NCI-H2196 treated with DMSO at 0.1 percent for 48 hours (cell line): ENCODE data around the gene IL4.

Experiments used
- DNase-seq: peaks from one replicate; lab custom pipeline; 2025; ENCODE audit not compliant: unreplicated experiment; lab: John Stamatoyannopoulos, UW

The IL4 gene

GRCh38 chr5:132669966-132670882 lies 3.6 kb upstream of the IL4 start:
- no peak for DNase-seq

- DNase-seq: no peak
Observed at GRCh38 chr5:132671000-132671399, 2.8 kb upstream of the IL4 start.

DNA sequence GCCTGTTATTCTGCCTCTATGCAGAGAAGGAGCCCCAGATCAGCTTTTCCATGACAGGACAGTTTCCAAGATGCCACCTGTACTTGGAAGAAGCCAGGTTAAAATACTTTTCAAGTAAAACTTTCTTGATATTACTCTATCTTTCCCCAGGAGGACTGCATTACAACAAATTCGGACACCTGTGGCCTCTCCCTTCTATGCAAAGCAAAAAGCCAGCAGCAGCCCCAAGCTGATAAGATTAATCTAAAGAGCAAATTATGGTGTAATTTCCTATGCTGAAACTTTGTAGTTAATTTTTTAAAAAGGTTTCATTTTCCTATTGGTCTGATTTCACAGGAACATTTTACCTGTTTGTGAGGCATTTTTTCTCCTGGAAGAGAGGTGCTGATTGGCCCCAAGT lies 301 bp upstream of the IL4 start:
- DNase-seq: no peak

DNA sequence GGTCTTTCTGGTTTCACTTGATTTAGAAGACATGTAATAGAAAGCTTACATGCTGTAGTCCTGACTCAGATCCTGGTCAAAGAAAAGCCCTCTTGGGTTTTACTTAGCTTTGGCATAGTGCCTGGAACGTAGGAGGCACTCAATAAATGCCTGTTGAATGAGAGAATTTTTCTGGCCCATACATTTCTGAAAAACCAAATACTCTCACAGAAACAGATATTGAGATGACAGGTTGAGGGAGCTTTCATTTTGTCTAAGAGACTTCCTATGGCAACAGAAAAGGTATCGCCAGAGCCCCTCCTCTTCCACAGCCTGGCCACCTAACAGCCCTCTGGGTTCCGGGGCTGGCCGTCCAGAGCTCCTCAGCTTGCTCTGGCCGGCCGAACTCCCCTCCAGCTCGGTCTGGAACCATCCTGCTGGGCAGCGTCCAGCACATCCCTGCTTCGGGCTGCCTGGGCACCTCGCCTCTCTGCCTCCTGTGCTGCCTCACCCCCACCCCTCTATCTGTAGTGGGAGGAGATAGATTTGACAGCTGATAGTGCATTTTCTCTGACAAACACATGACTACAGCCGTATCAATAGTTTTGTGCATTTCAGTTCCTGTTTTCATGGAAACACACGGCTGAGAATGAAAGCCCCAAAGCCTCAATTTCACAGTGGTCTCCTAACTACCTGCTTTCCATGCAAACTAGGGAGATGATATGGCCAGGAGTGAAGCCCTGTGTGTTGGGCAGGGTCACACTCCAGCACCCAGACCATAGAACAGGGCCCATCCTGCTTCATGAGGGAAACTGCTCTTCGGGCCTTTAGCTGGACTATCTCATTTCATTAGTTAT lies 1.1 kb downstream of the IL4 start:
- no peak for DNase-seq

DNA sequence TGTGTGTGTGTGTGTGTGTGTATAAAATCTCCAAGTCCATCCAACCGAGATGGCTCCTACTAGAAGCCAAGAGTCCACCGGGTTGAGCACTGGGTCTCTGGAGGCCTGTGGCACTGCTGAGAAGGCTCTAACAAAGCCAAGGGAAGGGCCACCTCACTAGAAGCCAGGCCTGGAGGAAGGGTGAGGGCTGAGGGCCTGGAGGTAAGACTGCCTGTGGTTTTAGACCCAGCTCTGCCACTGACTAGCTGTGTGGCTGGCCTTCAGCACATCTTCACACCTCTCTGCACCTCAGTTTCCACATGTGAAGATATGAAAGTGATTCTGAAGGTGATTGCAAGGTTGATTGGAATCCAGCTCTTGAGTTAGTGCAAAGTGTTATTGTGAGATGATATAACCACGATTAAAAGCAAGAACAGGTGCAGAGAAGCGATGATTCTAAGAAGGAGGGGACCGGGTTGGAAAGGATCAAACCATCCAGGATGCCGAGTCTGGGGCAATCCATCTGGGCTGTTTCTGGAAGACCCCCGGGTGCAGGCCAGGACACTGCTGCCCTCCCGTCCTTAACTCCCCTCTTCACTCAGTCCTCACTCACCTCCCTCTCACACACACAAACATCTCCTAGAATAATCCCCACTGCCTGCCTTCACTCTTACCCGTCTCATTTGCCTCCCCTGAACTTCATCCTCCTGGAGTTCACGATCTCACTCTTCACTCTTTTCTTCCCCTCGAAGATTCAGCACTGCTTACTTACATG lies 2.3 kb downstream of the IL4 start:
- DNase-seq: no peak

- DNase-seq: no peak
Observed at GRCh38 chr5:132677191-132677590, 3.4 kb downstream of the IL4 start.

GRCh38 chr5:132677682-132678400 lies 4.1 kb downstream of the IL4 start:
- no peak for DNase-seq

DNA sequence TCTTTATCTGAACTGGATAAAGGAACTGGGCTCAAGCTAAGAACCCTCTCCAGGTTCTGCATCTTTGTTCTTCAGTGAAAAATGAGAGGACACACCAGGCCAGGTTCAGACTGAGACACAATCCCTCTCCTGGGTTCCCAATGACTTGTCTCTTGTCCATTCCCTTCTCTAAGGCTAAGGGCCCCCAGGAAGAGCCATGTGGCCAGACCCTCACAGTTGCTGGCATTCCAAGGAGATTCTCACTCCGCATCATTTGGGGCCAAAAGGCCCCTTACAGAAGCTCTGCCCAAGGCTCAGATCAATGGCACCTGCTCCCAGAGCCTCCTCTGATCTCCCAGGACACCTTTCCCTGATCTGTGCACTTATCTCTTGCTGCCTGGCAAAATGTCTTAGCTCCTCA lies 4.9 kb downstream of the IL4 start:
- DNase-seq: no peak

DNA sequence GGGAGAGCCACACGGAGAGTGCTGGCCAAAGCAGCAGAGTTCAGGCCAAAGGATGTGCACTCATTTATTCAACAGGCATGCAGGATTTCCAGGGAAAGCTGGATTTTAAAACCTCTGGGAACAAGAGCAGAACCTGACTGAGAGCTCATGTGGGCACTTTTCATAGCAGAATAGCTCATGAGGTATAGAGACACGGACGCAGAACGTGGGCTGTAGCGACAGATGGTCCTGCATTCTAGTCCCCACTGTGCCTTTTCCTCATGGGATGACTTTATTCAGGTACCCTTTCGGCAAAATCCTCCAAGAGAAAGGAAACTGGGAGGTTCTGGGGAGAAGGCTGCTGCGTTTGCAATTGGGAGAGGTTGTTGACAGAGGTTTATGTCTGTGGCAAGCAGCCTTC lies 5.4 kb downstream of the IL4 start:
- DNase-seq: no peak

DNA sequence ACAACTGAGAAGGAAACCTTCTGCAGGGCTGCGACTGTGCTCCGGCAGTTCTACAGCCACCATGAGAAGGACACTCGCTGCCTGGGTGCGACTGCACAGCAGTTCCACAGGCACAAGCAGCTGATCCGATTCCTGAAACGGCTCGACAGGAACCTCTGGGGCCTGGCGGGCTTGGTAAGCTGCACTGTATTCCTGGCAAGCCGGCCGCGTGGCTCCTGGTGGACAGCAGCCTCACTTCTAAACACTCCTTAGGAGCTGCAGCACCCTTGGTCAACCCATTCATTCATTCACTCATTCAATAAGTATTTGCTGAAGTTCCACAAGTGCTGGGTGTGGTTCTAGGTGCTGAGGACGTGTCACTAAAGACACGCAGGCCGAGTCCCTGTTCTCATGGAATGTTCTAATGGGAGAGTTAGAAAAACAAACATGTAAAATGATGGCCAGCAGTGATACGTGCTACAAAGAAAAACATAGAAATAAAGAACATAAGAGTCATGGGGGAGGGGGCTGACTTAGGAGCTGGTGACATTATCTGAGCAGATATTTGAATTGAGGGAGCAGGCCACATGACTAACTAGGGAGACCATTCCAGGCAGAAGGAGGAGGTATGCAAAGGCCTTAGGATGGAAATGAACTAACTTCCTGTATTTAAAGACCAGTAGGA lies 6.1 kb downstream of the IL4 start:
- DNase-seq: no peak

GRCh38 chr5:132680780-132681475 lies 7.1 kb downstream of the IL4 start:
- DNase-seq: no peak

DNA sequence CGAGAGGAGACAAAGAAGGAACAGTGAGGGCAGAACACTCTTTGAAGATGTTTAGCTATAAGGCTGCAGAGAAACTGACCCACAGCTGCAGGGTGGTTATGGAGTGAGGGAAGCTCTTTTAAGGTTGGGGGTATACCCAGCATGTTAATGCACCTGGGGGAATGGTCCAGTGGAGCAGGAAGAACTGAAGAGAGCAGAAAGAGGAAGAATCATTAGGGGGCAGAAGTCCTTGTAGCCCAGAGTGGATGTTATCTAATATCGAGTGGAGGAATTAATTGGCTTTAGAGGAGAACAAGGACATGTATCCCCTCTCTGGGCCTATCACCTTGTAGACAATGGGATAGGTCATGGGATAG lies 7.7 kb downstream of the IL4 start:
- DNase-seq: no peak

DNA sequence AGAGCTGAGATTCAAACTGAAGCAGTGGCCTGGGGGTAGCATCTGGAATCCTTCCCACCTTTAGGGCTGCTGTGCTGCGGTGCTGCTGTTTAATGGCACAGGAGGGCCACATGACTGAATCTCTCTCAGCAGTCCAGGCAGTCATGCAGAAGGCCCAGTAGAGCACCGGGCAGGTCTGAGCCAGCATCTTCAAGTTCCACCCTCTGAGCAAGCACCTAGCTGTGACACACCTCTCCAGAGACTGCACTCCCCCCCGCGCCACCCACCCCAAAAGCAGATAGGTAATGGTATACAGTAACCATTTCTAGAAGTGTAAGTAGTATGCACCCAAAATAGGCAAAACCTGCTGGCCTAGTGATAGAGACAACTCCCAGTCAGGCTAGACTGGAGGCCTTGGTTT lies 8.2 kb downstream of the IL4 start:
- DNase-seq: no peak

DNA sequence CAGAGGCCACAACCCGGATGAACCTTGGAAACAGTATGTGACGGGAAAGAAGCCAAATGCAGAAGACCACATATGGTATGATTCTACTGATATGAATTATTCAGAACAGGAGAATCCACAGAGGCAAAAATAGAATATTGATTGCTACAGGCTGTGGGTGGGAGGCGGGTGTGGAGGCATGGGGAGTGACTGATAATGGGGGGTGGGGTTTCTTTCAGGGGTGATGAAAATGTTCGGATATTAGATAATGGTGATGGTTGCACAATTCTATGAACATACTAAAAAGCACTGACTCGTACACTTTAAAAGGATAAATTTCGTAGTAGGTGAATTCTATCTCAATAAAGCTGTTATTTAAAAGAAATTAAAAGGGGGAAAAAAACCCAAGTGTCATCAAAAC lies 10.7 kb downstream of the IL4 start:
- no peak for DNase-seq

GRCh38 chr5:132684922-132685720 lies 11.3 kb downstream of the IL4 start:
- DNase-seq: no peak

GRCh38 chr5:132686193-132686592 lies 12.4 kb downstream of the IL4 start:
- DNase-seq: no peak

GRCh38 chr5:132687995-132688394 lies 14.2 kb downstream of the IL4 start:
- DNase-seq: no peak

DNA sequence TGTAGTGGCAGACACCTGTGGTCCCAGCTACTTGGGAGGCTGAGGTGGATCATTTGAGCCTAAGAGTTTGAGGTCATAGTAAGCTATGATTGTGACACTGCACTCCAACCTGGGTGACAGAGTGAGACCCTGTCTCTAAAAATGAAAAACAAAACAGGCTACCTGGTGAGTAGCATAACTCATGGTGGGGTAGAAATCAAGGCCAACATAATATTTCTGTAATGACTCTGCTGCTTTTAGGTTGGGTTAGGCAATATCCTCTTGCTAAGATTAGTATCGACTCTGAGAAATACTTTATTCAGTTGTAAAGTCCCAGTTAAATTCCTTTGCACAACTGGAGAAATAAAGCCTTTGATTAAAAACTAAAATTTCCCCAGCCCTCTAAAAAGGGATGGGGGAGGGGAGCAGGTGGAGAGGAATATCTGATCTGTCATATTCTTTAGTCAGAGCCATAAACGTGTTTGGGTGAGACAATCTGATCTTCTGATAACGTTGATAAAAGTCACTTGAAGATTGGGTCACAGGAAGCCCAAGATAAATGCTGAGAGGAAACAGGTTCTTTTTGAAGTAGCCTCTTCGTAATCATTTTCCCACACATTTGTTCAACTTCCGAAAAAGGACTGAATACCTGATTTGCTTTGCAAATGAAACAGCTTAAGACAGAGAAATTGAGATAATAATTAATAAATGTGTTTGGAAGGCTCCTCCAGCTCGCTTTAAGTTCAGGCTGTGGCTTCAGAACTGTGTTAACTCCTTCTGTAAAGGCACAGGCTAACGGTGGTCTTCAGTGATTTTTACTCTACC lies 14.9 kb downstream of the IL4 start:
- no peak for DNase-seq
